GM19467 (cell line): ENCODE results near the gene ACO1.

ENCODE experiments used
- ATAC-seq: cut with Tn5 transposase; IDR thresholded peaks from one replicate; pipeline ENCODE4 v1.9.1; 2021; ENCODE audit warnings: mild to moderate bottlenecking, moderate library complexity; ENCODE audit not compliant: unreplicated experiment

The ACO1 gene

GRCh38 chr9:32382565-32383320, 1.7 kb upstream of the ACO1 start:
- no peak for ATAC-seq

- no peak for ATAC-seq
These were observed 460 bp upstream of the ACO1 start for GRCh38 chr9:32384002-32384363.

GRCh38 chr9:32385152-32385884, 875 bp downstream of the ACO1 start:
- no peak for ATAC-seq

- no peak for ATAC-seq
These were observed 1.4 kb downstream of the ACO1 start for GRCh38 chr9:32385885-32386283.

GRCh38 chr9:32387256-32387655, 2.8 kb downstream of the ACO1 start:
- ATAC-seq: no peak

GRCh38 chr9:32389365-32389764, 4.9 kb downstream of the ACO1 start:
- ATAC-seq: no peak

- no peak for ATAC-seq
These were observed 9.5 kb downstream of the ACO1 start for GRCh38 chr9:32393911-32394310.

- no peak for ATAC-seq
These were observed 10.1 kb downstream of the ACO1 start for GRCh38 chr9:32394381-32395049.

GRCh38 chr9:32395510-32396216, 11.2 kb downstream of the ACO1 start:
- ATAC-seq: no peak

GRCh38 chr9:32398207-32398606, 13.8 kb downstream of the ACO1 start:
- no peak for ATAC-seq

- ATAC-seq: no peak
These were observed 14.8 kb downstream of the ACO1 start for GRCh38 chr9:32399110-32399815.

- no peak for ATAC-seq
These were observed 17.0 kb downstream of the ACO1 start for GRCh38 chr9:32401488-32401887.

GRCh38 chr9:32403567-32404260, 19.3 kb downstream of the ACO1 start:
- no peak for ATAC-seq

GRCh38 chr9:32404402-32404801, 20.0 kb downstream of the ACO1 start:
- no peak for ATAC-seq

- no peak for ATAC-seq
These were observed 20.4 kb downstream of the ACO1 start for GRCh38 chr9:32404856-32405255.

- no peak for ATAC-seq
These were observed 21.1 kb downstream of the ACO1 start for GRCh38 chr9:32405506-32405905.

GRCh38 chr9:32406046-32406445, 21.6 kb downstream of the ACO1 start:
- ATAC-seq: no peak

GRCh38 chr9:32411753-32412152, 27.3 kb downstream of the ACO1 start:
- ATAC-seq: no peak

- no peak for ATAC-seq
These were observed 28.0 kb downstream of the ACO1 start for GRCh38 chr9:32412440-32412839.

GRCh38 chr9:32413424-32413823, 29.0 kb downstream of the ACO1 start:
- no peak for ATAC-seq
